HG03442 (cell line): ENCODE data around the gene FOXP1.

Experiments used
- ATAC-seq: cut with Tn5 transposase; IDR thresholded peaks from one replicate; pipeline ENCODE4 v1.9.1; 2021; ENCODE audit warnings: mild to moderate bottlenecking, moderate library complexity; ENCODE audit not compliant: unreplicated experiment

The FOXP1 gene

DNA sequence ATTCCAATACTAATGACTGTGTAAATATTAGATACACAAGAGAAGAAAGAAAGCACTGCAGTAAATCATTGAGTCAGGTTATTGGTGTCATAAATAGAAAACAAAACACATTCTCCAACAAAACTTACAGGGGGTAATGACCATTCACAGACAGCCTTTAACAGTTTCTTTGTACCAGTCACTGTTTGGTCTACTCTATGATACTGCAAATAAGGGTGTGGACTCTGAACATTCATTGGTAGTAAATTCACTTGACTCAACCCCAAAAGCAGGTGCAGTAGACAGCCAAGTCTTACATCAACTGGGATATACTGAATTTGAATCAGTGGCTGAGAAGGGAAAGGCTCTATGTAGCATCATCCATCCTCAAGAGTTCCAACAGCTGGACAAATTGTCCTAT is 463.5 kb downstream of the FOXP1 start:
- ATAC-seq: no peak

DNA sequence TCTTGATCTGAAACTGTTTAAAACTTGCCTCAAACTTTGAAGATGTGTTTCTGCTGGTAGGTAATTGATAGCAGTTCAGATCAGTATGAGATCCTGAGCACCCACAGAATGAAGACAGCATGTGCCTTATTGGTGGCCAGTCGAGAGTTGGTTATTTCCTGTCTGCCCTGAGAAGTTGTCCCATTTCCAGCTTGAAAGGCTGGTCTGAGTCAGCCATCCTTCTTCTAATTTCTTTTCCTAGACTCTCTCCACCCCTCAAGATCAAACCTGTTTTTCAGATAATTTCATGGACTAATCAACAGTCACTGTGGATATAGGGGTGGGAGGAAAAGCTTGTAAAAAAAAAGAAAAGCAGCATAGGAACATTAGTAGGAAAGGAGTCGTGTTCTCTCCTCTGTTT is 464.4 kb downstream of the FOXP1 start:
- no peak for ATAC-seq

DNA sequence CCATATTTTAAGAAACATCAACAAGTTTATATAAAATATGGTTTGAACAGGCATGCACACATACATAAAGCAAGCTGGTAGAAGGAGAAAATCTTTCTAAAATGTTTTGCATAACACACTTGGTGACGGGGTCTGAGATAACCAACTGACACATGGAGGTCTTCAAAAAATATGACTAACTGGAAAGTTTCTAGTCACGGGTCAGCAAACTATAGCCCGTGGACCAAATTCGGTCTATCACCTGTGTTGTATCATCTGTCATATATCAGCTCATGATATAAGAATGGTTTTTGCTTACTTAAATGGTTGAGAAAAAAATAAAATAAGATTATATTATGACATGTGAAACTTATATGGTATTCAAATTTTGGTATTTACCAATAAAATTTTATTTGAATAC is 465.1 kb downstream of the FOXP1 start:
- no peak for ATAC-seq

DNA sequence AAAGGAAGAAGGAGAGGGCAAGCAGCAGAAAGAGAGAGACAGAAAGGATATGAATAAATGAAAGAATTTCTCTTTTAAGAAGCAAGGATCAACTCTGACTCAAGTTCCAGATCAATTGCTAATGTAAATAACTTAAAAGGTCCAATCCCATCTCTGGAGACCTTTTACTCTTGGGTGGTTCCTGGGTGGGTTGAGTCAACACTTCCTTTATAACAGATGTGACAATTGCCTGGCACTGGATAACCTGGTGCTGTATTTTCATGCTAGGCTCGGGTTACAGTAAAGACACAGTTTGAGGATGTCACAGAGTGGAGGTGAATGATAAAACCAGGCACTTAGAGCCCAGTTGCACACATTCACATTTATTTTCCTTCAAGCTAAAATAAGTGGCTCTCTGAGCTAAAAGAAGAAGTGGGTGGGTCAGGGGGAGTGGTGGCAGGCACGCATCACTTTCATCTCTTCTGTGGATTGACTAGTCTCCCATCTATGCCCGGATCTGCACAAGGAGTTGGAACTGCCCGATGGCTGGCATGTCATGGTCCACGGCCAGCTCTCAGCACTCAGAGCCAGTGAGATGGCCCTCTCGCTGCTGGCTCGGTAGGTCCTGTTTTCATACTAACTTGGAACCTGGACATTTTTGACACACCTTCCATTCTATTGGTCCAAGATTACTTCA is 465.8 kb downstream of the FOXP1 start:
- ATAC-seq: no peak

DNA sequence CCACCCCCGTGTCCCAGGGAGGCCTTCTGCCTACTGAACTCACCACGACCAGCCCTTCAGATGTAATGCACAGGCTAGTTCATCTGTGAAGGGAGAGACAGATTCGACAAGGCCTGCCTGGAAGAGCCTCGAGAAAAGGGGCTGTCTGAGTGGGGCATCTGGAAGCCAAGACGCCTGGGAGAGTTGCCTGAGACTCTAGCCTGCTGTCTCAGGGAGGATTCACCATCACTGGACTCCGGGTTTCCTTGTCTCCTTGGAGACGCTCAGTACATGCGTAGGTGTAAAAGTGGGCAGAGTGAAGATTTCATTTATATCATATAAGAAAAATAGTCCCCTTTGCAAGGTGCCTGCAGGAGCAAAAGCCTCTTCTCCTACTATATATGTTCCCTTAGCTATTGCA is 468.9 kb downstream of the FOXP1 start:
- no peak for ATAC-seq

DNA sequence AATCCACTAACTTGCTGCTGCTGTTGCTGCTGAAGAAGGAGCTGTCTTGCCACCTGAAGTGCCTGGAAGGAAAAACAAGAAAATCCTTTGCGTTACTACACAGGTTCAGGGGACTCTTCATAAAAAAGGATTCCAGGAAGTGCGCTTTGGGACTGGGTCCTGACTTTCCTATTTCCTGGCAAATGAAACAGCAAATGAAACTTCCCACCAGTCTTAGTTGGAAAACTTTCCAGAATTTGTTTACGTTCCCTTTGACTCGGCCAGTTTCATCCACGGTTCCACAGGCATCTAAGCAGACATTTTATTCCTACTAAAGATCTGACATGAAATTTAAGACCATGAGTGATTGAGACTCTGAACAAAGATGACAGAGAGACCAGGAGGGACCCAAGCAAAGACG is 471.0 kb downstream of the FOXP1 start:
- no peak for ATAC-seq

DNA sequence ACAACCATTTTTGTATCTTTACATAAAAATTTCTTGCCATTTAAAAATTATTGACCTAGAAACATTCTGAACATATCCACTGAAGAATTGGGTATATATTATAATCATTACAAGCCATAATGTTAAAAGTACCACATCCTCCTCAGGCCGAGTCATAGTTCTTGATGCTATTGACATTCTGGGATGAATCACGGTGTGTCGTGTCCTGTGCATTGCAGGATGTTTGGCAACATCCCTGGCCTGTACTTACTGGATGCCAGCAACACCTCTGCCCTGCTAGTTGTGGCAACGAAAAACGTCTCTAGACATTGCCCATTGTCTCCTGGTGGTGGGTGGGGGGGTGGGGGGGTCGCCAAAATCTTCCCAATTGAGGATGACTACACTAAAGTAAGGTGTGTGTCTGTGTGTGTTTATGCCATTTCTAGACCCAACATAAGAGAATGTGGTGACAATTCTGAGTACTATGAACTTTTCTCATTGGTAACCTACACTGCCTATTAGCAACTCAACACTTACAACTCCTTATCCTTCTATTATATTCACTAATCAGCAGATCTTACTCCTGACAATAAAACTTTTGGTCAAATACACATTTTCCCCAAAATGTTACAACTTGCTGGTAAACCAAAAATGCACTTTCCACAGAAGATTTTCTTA is 471.6 kb downstream of the FOXP1 start:
- ATAC-seq: no peak

DNA sequence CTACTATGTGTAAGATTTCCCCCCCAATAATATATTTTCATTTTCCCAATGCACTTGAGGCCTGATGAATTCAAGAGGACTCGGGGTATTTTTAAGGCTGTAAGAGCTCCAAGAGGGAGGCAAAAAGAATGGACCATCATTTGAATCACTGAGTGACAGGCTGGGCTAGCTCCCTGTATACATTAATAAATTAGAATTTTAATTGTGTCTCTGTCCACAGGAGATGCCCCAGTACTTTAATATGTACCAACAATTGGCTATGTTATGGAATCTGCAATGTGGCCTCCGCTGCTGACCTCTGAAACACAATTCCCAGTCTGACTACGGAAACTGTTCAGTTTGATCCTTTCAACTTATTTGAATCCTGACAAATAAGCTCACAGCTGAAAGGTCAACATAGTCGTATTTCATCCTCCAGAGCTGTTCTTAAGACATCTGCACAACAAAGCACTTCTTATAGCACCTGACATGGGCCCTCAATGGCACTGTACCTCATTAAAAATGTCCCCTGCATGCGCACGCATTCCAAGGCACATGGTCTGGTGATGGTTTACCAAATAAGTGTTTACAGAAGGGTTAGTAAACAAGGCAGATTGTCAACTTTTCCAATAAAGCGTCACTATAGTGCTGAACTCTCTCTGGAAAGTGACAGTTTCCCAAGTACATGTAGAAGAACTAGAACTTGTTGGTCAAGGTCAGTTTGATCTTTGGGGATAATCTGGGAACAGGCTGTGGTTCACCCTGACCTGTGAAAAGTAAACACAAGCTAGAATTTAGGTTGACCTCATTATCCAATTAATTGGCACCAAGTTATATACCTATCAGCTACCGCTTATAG is 472.9 kb downstream of the FOXP1 start:
- no peak for ATAC-seq

DNA sequence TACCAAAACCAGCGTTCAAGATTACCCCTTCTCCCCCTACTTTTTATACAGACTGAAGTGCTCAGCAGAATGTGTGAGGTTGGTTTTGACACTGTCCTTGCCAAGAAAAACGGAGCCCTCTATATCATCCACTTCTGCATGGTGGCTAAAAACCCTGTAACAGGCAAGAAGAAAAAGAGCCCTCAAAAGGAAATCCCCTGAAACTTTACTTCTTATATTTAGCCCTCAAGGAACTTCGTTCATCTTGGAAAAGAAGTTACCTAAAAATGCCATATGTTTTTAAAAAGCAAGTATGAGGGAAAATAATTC is 473.6 kb downstream of the FOXP1 start:
- ATAC-seq: no peak

DNA sequence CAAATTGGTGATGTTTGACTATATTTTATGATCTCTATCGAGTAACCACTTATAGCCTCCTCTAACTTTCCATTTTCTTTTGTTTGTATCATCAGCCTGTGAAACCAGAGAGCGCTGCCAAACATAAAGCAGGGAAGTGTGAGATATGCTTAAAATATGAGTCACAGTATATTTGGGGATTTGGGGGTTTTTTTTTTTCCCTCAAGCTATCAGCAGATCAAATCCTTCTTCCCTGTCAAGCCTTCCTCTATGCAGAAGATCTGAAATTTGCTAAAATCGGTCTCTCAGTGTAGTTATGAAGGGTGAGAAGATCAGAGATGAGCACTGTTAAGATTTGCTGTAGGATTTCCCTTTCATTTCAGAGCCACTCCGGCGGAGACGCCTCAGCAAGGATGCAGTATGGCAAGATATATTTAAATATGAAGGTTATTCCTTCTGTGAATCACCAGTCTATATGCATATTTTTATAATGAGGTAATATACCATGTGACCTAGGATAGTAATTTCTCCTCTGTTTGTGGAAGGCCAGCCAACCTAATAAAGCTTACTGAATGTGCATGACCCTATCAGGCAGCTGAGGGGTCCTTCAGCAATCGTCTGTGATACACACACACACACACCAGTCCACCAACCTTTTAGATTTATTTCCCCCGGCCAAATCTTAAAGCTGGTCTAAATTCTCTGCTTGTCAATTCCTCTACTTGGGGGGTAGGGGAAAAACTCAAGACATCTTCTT is 474.1 kb downstream of the FOXP1 start:
- ATAC-seq: no peak

DNA sequence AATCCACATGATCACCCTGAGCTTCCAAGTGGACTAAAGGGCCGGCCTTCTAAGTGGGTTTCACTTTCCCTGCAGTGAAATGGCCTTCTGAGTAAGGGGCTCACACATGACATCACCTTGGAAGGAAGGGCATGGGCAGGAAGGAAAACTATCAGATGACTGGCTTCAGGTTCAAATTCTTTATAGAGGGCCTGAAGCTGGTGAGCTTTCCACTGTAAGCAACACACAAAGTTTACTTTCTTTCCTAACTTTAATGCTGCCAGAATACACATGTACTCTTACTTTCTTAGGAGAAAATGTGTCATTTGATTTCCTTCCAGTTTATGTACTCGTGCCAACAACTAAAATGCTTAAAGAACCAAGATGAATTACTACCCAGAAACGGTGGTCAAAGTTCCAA is 475.6 kb downstream of the FOXP1 start:
- no peak for ATAC-seq

DNA sequence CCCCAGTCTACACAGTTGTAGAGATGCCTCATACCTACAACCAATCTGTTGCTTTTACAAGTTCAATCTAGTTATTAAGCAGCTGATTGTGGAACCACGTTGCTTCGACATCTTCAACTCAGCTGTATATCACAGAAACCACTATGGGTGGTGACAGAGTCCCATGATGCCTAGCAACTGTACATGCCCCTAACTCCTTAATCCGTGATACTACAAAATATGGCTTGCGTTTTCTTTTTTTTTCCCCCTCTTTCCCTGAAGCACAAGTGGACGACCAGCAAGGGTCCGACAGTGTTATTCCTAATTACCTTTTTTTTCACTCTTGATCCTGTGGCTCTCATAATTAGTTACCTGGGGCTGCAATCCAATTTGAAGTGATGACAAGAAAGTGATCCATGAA is 478.6 kb downstream of the FOXP1 start:
- ATAC-seq: no peak

DNA sequence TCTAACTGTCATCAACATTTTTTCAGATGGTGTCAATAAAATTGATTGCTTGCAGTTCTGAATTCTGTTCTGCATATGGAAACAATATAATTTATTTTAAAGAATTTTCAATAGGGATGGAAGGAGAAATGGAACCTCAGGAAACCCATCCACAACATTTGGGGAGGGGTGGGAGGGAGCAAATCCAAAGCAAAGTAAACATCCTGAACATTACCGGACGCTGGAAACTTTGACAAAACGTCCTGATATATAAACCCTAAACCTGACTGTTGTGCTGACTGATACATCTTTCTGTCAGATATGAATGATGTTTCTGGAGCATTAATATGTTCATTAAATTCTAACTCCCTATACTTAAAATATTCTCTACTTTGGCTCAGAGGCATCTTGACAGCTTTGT is 479.0 kb downstream of the FOXP1 start:
- no peak for ATAC-seq

DNA sequence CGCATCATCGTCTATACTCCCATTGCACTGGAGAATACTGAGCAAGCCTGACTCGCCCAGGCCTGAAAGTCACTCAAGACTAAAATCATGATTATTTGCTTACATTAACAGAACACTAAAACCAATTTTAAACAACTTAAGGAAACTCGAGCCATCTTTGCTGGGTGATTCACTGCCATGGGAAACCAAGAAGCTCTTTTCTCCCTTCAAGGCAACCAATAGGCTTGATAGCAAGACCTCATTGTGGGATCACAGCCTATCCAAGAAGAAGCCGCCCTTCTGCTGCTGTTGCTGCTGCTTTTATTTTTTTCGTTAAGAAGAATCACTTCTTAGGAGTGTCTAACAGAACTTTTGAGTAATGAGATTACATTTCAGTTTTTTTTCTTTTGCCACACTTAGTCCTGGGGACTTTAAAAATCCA is 479.4 kb downstream of the FOXP1 start:
- no peak for ATAC-seq

DNA sequence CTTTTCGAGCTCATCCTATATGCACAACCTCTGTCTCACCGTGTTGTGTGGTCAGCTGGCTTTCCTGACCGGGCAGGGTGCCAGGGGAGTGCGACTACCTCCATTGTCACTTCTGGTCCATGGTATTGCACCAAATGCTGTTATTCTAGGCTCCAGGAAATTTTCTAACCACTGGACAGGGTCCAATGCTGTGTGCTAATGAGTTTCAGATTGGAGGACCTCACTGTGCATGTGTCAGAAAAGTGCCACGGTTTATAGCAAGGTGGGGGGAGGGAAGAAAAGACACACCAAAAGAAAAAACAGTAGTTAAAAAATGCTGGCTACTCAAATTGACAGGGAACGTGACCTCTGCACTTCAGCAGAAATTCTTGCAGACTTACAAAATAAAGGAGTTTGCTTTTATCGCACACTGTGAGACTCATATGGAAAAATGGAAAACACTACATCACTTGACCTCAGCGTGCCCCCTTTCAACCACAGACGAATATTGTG is 480.1 kb downstream of the FOXP1 start:
- no peak for ATAC-seq

DNA sequence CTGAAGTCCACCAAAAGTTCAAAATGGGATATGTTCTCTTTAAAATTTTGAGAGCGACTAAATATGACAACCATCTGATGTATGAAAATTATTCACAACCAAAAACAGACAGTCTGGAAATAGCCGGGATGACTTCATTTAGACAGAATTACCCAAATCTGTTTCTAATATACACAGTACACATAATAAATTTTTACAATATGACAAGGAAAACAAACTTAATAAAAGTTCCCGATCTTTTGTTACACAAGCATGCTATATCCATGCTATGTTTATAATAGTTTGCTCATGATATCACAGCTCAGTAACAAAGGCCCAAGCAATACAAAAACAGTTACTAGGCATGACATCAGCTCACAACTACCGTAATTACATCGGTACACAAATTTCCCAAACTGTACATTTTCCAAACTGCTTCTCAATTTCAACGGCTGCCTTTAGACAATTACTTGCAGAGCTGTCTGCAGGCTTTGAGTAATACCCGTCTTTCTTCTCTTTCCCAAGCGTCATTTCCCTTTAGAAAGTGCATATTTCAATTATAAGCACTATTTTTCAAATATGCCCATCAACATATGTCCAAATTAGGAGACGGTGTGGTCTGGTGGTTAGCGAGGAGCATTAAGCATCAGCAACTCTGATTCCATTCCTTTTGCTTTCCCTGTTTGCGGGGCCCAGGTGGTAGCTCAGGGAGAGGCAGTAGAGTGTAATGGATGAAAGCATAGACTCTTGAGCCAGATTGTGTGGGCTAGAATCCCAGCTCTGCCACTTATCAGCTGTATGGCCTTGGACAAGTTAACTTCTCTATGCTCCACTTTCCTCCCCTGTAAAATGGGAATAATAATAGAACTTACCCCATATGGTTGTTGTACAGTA is 481.2 kb downstream of the FOXP1 start:
- ATAC-seq: no peak

DNA sequence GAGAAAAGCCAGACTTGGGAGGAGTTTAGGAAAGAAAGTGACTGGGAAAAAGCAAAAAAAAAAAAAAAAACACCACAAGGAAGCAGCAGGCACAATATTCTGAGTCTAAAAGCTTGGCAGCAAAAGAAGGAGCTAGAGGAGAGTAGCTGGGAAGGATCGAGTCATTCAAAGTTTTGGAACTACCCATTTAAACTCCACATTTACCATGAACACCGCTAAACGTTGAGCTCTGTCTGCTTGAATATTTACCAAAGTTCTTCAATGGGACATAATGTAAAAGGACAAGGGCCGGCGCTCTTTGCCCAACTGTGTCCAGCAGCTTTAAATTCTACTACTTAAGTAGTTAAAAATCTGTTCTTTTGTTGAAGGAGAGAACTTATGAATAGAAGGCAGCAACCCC is 481.9 kb downstream of the FOXP1 start:
- ATAC-seq: no peak

DNA sequence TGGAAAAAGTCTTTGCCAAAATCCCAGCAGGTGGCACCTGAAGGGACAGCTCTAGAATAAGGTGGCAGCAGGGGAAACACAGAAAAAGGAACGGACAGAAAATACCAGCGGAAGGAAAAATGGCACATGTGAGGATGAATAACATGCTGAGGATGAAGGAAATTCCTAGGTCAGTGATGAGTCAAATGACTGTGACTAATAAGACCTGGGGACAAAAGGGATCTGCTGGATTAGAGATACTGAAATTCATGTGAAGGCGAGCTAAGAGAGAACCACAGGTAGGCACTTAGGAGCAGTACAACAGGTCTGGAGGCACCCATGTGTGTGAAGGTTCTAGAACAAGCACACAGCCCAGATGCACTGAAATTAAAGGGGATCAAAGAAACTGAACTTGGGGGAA is 482.5 kb downstream of the FOXP1 start:
- ATAC-seq: no peak

DNA sequence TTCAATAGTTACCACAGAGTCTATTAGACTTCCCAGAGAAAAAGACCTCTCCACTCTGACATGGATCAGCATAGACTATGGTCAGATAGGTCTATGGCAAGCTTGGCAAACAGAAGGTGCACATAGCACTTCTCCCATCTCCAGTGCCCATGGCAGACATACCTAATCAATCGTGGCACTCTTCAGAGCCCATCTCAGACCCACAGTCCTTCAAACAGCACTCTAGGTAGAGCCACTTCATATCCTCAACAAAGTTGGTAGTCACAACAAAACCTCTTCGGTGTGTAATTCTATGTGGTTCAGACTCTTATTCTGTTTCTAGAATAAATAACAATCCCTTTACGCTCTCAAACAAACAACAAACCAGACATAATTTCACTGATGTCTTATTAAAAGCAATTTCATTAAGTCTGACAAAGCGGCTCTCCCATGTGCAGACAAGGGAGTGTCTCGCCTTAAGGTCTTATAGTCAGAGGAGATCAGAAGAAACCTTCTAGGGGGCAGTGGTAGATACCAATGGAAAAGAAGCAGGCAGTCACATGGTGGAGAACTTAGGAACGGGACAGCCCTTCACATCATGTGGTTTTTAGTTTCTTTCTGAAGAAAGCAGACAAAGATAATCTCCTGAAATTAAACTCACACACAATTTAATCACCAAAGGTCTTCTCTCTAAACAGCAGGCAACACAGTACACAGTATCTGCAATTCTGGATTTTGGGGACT is 483.4 kb downstream of the FOXP1 start:
- ATAC-seq: no peak

DNA sequence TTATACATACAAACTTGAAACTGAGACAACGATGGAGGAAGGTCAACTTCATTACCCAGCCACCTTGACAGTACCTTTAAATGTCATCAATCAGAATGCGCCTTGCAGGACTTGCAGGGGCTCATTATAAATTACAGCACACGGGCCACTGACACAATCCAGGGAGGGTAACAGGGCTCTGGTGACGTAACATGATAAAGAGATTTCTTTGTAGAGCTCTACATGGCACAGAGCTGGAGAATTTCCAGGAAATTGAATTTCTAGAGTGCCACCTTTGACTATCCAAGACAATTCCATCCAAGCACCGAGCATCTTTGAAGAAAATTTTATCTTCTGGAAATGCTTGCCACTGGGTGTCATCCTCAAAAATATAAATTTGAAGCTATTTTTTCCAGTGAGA is 486.0 kb downstream of the FOXP1 start:
- ATAC-seq: no peak
